ENCODE data around the gene NEUROD2. TPM values are rescaled to one million over a fixed set of nuclear protein-coding genes. Genes with fewer than 3 reads are reported as not detected.

NEUROD2 gene
- total RNA-seq, 6 experiments from 2014 or later: not detected

- DNase-seq (no peak), ATAC-seq (no peak)
- no peaks in the 10 kb centered on the region for H3K36me3 ChIP-seq
- WGBS (ENCODE audit: insufficient coverage, low coverage, low lambda C conversion rate, missing lambda C conversion rate): 40% methylated on average over 2 of the region's 6 CpGs
- no peaks in the 10 kb centered on the region for H3K4me1 ChIP-seq
- H3K9me3 ChIP-seq: no peaks in the 10 kb centered on the region
- no peak for TF ChIP-seq CTCF (IDR thresholded peaks at IDR 0.05)
- no peak for TF ChIP-seq POLR2A (IDR thresholded peaks at IDR 0.05)
- intact Hi-C loops (cut with DNase I): no loop called here
- no peak overlapping the region for H3K27ac ChIP-seq
- H3K27me3 ChIP-seq: no peaks in the 10 kb centered on the region
- no peak overlapping the region for H3K4me3 ChIP-seq
Measured at GRCh38 chr17:39615434-39615833, 7.7 kb upstream of the NEUROD2 start.

DNA sequence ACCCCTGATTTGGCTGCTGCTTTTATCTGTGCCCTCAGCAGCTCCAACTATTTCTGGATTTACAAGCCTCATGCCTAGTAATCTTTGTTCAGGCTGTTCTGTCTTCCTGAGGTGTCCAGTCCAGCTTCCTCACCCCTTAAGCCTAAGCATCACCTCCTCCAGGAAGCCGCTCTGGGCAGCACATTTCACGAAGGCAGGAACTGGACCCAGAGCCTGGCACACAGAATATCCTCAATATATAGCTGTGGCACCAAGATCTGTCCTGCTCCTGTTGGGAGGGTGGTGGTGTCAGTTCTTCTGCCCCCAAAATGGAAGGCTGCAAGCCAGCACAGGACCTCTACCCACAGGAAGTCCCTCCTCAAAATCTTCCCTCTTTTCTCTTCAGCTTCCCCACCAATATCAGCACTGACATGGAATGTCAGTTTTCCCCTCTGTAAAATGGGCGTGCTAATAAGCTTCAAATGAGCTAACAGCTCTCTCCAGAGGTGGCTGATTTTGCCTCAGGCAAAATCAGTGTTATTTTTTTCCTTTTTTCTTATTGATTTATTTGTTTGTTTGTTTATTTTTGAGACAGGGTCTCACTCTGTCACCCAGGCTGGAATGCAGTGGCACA, 6.9 kb upstream of the NEUROD2 start:
- ATAC-seq: no peak
- intact Hi-C loops (cut with DNase I): no loop called here
- TF ChIP-seq POLR2A (IDR thresholded peaks at IDR 0.05) (no peak), CTCF (IDR thresholded peaks at IDR 0.05) (no peak)
- no peaks in the 10 kb centered on the region for H3K27me3 ChIP-seq
- H3K9me3 ChIP-seq: no peaks in the 10 kb centered on the region
- no peaks in the 10 kb centered on the region for H3K36me3 ChIP-seq
- 67% methylated on average over 1 of the region's 3 CpGs for WGBS (ENCODE audit: insufficient coverage, low coverage, low lambda C conversion rate, missing lambda C conversion rate)
- no peaks in the 10 kb centered on the region for H3K4me1 ChIP-seq
- H3K4me3 ChIP-seq: no peak overlapping the region
- H3K27ac ChIP-seq: no peak overlapping the region
- DNase-seq: no peak

- H3K27me3 ChIP-seq: peaks cover 6 to 8% of the 10 kb centered on the region in 2 donors
- no peaks in the 10 kb centered on the region for H3K9me3 ChIP-seq
- intact Hi-C loops (cut with DNase I): no loop called here
- H3K27ac ChIP-seq: no peak overlapping the region
- DNase-seq (no peak), ATAC-seq (no peak)
- no peaks in the 10 kb centered on the region for H3K4me1 ChIP-seq
- H3K4me3 ChIP-seq: no peak overlapping the region
- 78% methylated on average over 7 of the region's 7 CpGs for WGBS (ENCODE audit: insufficient coverage, low coverage, low lambda C conversion rate, missing lambda C conversion rate)
- H3K36me3 ChIP-seq: no peaks in the 10 kb centered on the region
- TF ChIP-seq POLR2A (IDR thresholded peaks at IDR 0.05): no peak
- TF ChIP-seq CTCF (IDR thresholded peaks at IDR 0.05): no peak
Measured at GRCh38 chr17:39612935-39613464, 5.3 kb upstream of the NEUROD2 start.

GRCh38 chr17:39612291-39612894, 4.7 kb upstream of the NEUROD2 start:
- no peak for DNase-seq
- no peaks in the 10 kb centered on the region for H3K4me1 ChIP-seq
- no peak overlapping the region for H3K4me3 ChIP-seq
- no peak overlapping the region for H3K27ac ChIP-seq
- no peaks in the 10 kb centered on the region for H3K36me3 ChIP-seq
- H3K27me3 ChIP-seq: peaks cover 6 to 11% of the 10 kb centered on the region in 2 donors
- TF ChIP-seq POLR2A (IDR thresholded peaks at IDR 0.05): no peak
- H3K9me3 ChIP-seq: no peaks in the 10 kb centered on the region
- no CpG with 5 or more reads among the region's 22 CpGs for WGBS (ENCODE audit: insufficient coverage, low coverage, low lambda C conversion rate, missing lambda C conversion rate)
- no peak for ATAC-seq
- intact Hi-C loops (cut with DNase I): no loop called here

DNA sequence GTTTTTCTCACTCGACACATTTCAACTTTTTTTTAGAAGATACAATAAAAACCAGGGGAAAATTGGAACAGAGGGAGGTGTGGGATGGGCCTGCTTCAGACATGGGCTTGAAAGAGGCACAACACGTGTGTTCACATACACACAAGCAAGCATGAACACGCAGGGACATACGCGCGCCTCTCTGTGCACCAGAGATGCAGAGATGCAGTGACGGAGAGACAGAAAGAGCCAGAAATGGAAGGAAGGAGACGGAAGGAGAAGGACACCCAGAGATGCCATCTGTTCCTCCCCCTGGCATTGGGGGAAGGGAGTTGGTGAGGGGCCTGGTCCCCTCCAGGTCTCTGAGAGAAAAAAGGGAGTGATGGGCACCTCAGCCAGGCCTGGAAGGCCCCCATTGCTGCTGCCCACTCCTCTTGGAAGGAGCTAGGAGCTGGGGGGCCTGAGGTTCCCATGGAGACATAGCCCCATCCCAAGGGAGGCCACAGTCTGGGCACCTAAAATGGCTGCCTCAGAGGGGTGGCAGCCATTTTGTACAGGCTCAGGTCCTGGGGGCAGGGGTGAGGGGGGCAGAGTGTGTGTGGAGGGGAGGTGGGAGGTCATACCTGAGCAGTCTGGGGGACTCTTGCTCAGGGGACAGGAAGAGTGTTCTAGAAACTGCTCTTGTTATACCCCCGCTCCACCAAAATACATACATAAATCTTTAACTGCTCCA, 3.8 kb upstream of the NEUROD2 start:
- Histone ChIP-seq H3K36me3 (no peaks in the 10 kb centered on the region), H3K4me3 (no peak overlapping the region), H3K4me1 (no peaks in the 10 kb centered on the region), H3K27me3 (peaks cover 6 to 20% of the 10 kb centered on the region in 2 donors), H3K27ac (no peak overlapping the region), H3K9me3 (no peaks in the 10 kb centered on the region)
- 88% methylated on average over 8 of the region's 9 CpGs for WGBS (ENCODE audit: insufficient coverage, low coverage, low lambda C conversion rate, missing lambda C conversion rate)
- ATAC-seq (no peak), DNase-seq (no peak)
- no peak for TF ChIP-seq CTCF (IDR thresholded peaks at IDR 0.05)
- TF ChIP-seq POLR2A (IDR thresholded peaks at IDR 0.05): no peak
- intact Hi-C loops (cut with DNase I): no loop called here
